Esophagus muscularis mucosa (tissue), 4 donors: ENCODE results near the gene RASGRF2. TPM values are rescaled to one million over a fixed set of nuclear protein-coding genes. Genes with fewer than 3 reads are reported as not detected.

ENCODE experiments used
- DNase-seq: peaks from one replicate; pipeline ENCODE4 v3.0.0-alpha.2; 2017; ENCODE audit errors: extremely low spot score
- H3K27ac ChIP-seq, 4 donors: fragments of 200-600 bp; sonication (generic); replicated peaks in 1 of 4; 1 replicate in 3 of 4; 2 replicates in 1 of 4; pipeline ENCODE4 v1.5.1; 2016 to 2019; ENCODE audit warnings: mild to moderate bottlenecking in 1 of 4
- H3K27me3 ChIP-seq, 4 donors: fragments of 200-600 bp; sonication (generic); one replicate each; pipeline versions ENCODE4 v1.5.1 to v1.6.0; 2016 to 2019
- H3K36me3 ChIP-seq, 4 donors: fragments of 200-600 bp; sonication (generic); one replicate each; pipeline ENCODE4 v1.5.1; 2016 to 2019
- H3K4me1 ChIP-seq, 4 donors: fragments of 200-600 bp; sonication (generic); one replicate each; pipeline ENCODE4 v1.5.1; 2016 to 2019
- H3K4me3 ChIP-seq, 4 donors: fragments of 200-600 bp; sonication (generic); 1 replicate in 2 of 4; 2 replicates in 2 of 4; pipeline ENCODE4 v1.5.1; 2016 to 2019; ENCODE audit warnings: mild to moderate bottlenecking in 4 of 4, moderate library complexity in 1 of 4
- H3K9me3 ChIP-seq, 4 donors: fragments of 200-600 bp; sonication (generic); 1 replicate in 3 of 4; 2 replicates in 1 of 4; pipeline ENCODE4 v1.5.1; 2016 to 2019
- EP300 ChIP-seq: sonication (generic); formaldehyde crosslinking; IDR thresholded peaks from one replicate; pipeline ENCODE4 v1.6.1; 2017; ENCODE audit warnings: antibody characterized with exemption
- POLR2A ChIP-seq: fragments of 450-650 bp; IDR thresholded peaks from one replicate; pipeline ENCODE4 v1.6.1; 2017; ENCODE audit warnings: antibody characterized with exemption, moderate library complexity, mild to moderate bottlenecking, low read depth
- POLR2AphosphoS5 ChIP-seq, 2 donors: sonication (generic); formaldehyde crosslinking; IDR thresholded peaks; one replicate each; pipeline ENCODE4 v1.6.1; 2017; ENCODE audit warnings: antibody characterized with exemption in 2 of 2
- WGBS: methylation state at CpG from one replicate; pipeline ENCODE4 v1.1.5; 2018; 5-methylcytosine and 5-hydroxymethylcytosine counted together
- intact Hi-C: fragments of 100-400 bp; cut with DNase I; formaldehyde crosslinking; loops from one replicate; pipeline ENCODE4 v1.15.1; 2023
- total RNA-seq, 4 donors: library from RNA; depleted of rRNA; stranded (reverse); fragments of >200 nt; gene quantifications; one replicate each; pipeline versions ENCODE4 v1.1.0 to v1.2.1, GENCODE V29; 2016
- TF ChIP-seq, protein P1 (sequence below), 3 experiments: fragments of 200-600 bp in 2 of 3; fragments of 450-650 bp in 1 of 3; sonication (generic) in 2 of 3; IDR thresholded peaks; one replicate each; pipeline ENCODE4 v1.5.1; 2017 to 2019; ENCODE audit warnings: antibody characterized with exemption in 3 of 3, mild to moderate bottlenecking in 2 of 3, moderate library complexity in 1 of 3

The RASGRF2 gene
- total RNA-seq, 4 donors from 2014 or later = 4.2 to 7.6 (median 5.9) TPM

DNA sequence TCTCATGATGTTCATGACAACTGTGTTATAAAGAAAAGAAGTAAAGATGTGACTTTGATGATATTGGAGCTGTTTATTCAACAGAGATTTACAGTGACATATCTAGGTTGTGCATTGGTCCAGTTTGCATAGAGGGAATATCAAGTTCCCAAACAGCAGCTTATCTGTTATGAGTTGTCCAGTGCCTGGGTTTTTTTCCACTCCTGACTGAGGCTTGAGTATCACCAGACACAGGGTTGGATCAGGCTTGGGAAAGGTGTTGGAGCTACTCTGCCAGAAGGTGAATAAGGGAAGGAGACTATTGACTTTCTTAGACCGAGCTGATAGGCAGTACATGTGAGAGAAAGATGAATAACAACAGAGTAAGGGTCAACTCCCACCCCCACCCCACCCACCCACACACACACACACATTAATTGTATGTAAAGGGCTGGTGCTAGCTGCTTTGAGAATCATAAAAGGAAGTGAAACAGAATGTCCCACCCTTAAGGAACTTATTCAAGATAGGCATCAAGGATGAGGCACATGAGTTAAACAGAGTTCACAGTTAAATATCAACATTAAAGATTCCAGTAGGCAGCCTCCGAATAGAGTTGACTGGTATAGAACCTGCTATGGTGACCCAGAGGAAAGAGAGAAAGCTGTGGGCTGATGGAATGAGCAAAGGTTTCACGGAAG is 33.0 kb upstream of the RASGRF2 start:
- no peaks in the 10 kb centered on the region for H3K9me3 ChIP-seq
- TF ChIP-seq POLR2A (no peak), EP300 (no peak)
- H3K27me3 ChIP-seq = no peaks in the 10 kb centered on the region
- H3K36me3 ChIP-seq = no peaks in the 10 kb centered on the region
- no peak overlapping the region for H3K4me3 ChIP-seq
- intact Hi-C loops = no loop called here
- H3K4me1 ChIP-seq = no peaks in the 10 kb centered on the region
- WGBS = 70% methylated on average over 3 of the region's 3 CpGs
- no peak overlapping the region for H3K27ac ChIP-seq
- peak; percentile 88 for DNase-seq

GRCh38 chr5:80928073-80928472 is 32.1 kb upstream of the RASGRF2 start:
- Histone ChIP-seq H3K9me3 (no peaks in the 10 kb centered on the region), H3K4me3 (no peak overlapping the region), H3K36me3 (no peaks in the 10 kb centered on the region), H3K4me1 (no peaks in the 10 kb centered on the region), H3K27ac (no peak overlapping the region), H3K27me3 (no peaks in the 10 kb centered on the region)
- DNase-seq = peak; percentile 60
- 57% methylated on average over 2 of the region's 2 CpGs for WGBS
- intact Hi-C loops = no loop called here
- TF ChIP-seq, protein P1, sequence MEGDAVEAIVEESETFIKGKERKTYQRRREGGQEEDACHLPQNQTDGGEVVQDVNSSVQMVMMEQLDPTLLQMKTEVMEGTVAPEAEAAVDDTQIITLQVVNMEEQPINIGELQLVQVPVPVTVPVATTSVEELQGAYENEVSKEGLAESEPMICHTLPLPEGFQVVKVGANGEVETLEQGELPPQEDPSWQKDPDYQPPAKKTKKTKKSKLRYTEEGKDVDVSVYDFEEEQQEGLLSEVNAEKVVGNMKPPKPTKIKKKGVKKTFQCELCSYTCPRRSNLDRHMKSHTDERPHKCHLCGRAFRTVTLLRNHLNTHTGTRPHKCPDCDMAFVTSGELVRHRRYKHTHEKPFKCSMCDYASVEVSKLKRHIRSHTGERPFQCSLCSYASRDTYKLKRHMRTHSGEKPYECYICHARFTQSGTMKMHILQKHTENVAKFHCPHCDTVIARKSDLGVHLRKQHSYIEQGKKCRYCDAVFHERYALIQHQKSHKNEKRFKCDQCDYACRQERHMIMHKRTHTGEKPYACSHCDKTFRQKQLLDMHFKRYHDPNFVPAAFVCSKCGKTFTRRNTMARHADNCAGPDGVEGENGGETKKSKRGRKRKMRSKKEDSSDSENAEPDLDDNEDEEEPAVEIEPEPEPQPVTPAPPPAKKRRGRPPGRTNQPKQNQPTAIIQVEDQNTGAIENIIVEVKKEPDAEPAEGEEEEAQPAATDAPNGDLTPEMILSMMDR (IDR thresholded peaks at IDR 0.05) = no peak
- TF ChIP-seq EP300 (no peak), POLR2A (no peak), POLR2AphosphoS5 (IDR thresholded peaks at IDR 0.05) (no peak)

DNA sequence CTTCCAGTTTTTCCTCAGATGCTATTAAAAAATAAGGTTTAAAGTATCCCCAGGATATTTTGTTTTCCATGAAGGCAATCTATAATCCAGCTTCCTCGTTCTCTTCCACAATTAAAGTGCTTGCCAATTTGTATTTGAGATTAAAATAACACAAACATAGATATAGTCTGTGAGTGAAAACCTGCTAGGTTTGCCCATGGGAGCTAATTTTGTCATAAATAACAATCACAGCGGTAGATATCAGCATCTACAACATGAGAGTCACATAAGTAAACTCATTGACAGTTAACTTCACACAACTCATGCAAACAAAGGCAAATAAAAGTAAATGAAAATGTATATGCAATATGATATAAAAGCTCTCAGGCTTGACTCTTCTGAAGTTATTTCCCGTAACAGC is 29.2 kb upstream of the RASGRF2 start:
- Histone ChIP-seq H3K27ac (no peak overlapping the region), H3K36me3 (no peaks in the 10 kb centered on the region), H3K9me3 (no peaks in the 10 kb centered on the region), H3K27me3 (no peaks in the 10 kb centered on the region), H3K4me1 (no peaks in the 10 kb centered on the region), H3K4me3 (no peak overlapping the region)
- 92% methylated on average over 3 of the region's 3 CpGs for WGBS
- no peak for TF ChIP-seq POLR2A
- no peak for TF ChIP-seq POLR2AphosphoS5 (IDR thresholded peaks at IDR 0.05)
- TF ChIP-seq EP300 = no peak
- TF ChIP-seq, protein P1 (IDR thresholded peaks at IDR 0.05) = no peak
- intact Hi-C loops = no loop called here
- DNase-seq = no peak

DNA sequence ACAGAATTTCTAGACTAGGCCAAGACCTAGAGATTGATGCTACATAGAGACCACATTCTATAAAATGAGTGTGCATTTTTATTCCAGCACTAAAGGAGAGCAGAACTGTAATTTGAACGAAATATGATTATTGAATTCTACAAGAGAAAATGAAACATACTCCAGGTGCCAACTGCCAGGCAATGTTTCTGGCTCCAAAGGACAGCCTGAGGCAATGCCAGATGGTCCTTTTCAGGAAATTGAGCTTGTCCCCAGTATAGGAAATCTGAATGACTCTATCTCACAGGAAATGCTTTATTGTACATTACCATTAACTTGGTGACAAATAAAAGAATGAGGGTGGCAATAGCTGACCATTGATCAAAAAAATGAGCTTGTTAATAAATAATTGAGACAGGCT is 28.8 kb upstream of the RASGRF2 start:
- 78% methylated on average over 1 of the region's 1 CpG for WGBS
- TF ChIP-seq, protein P1 (IDR thresholded peaks at IDR 0.05) = no peak
- TF ChIP-seq EP300 = no peak
- intact Hi-C loops = no loop called here
- Histone ChIP-seq H3K27me3 (no peaks in the 10 kb centered on the region), H3K27ac (no peak overlapping the region), H3K4me1 (no peaks in the 10 kb centered on the region), H3K4me3 (no peak overlapping the region), H3K36me3 (no peaks in the 10 kb centered on the region), H3K9me3 (no peaks in the 10 kb centered on the region)
- DNase-seq = peak; percentile 31

- Histone ChIP-seq H3K4me1 (no peaks in the 10 kb centered on the region), H3K27me3 (no peaks in the 10 kb centered on the region), H3K27ac (no peak overlapping the region), H3K4me3 (no peak overlapping the region), H3K9me3 (no peaks in the 10 kb centered on the region), H3K36me3 (no peaks in the 10 kb centered on the region)
- TF ChIP-seq POLR2AphosphoS5 (IDR thresholded peaks at IDR 0.05) = no peak
- TF ChIP-seq EP300 = no peak
- TF ChIP-seq POLR2A = no peak
- TF ChIP-seq, protein P1 (IDR thresholded peaks at IDR 0.05) = no peak
- WGBS = 95% methylated on average over 2 of the region's 2 CpGs
- intact Hi-C loops = no loop called here
- DNase-seq = peak; percentile 53
These were observed 27.1 kb upstream of the RASGRF2 start for GRCh38 chr5:80933036-80933435.
